ENCODE measurements around the gene NR4A3. TPM values are rescaled to one million over a fixed set of nuclear protein-coding genes. Genes with fewer than 3 reads are reported as not detected.

NR4A3 gene
- total and polyA plus RNA-seq, 9 of the 15 experiments (the other 6 are each of a cell fraction or from before 2014, with no cell fraction given) = 0.04 to 0.07 TPM; not detected in 7

DNA sequence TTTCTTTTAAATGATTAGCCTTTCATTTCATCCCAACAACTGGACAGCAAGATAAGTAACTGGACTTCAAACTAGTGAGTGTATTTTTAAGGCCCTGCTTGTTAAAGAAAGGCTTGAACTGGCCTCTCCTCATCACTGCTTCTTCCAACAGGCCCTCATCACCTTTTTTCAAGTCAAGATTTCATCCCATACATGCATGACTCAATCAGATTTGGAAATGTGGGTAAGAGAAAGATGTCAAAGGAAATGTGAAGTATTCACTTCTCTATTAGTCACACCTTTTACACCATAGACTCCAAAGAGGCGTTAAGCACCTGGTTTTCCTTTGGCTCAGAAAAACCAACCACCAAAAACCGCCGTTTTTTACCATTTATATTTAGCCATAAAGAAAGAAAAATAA, 4.9 kb downstream of the NR4A3 start (continued):
- TF ChIP-seq, protein P1, sequence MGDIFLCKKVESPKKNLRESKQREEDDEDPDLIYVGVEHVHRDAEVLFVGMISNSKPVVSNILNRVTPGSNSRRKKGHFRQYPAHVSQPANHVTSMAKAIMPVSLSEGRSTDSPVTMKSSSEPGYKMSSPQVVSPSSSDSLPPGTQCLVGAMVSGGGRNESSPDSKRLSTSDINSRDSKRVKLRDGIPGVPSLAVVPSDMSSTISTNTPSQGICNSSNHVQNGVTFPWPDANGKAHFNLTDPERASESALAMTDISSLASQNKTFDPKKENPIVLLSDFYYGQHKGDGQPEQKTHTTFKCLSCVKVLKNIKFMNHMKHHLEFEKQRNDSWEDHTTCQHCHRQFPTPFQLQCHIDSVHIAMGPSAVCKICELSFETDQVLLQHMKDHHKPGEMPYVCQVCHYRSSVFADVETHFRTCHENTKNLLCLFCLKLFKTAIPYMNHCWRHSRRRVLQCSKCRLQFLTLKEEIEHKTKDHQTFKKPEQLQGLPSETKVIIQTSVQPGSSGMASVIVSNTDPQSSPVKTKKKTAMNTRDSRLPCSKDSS (IDR thresholded peaks at IDR 0.05; ENCODE audit: low read depth, partially characterized antibody) = no peak

DNA sequence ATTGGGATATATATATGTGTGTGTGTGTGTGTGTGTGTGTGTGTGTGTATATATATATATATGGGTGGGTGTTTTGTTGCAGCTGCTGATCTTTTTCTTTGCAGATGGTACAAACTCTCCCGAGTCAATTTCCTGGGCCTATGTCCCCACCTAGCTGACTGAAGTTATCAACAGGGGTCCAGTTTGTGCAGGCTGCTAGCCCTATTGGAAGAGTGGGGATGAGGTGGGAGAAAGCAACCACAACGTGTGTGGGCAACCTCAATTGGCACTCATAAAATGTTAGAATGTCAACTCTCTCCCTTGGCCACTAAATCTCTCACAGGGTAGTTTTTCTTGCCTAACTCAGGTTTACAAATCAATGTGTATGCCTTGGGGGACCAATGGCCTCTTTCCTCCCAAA, 5.6 kb downstream of the NR4A3 start:
- H2AFZ ChIP-seq (ENCODE audit: low read depth, low read length) = no peak overlapping the region
- ATAC-seq (no peak), FAIRE-seq (no peak), DNase-seq (ENCODE audit: extremely low read depth in 1 of 4, low spot score in 3 of 4) (no peak)
- 0 out of 2 replicates have a peak, but pooled peaks cover 3% of the 10 kb centered on the region for H4K20me1 ChIP-seq (replicated peaks; ENCODE audit: control insufficient read depth, insufficient read depth, low read length)
- no peak overlapping the region for H3K27ac ChIP-seq (ENCODE audit: extremely low read depth, low read depth, low read length)
- H3K79me2 ChIP-seq (ENCODE audit: control insufficient read depth, insufficient read depth, low read length) = no peaks in the 10 kb centered on the region
- H3K9me1 ChIP-seq (ENCODE audit: control insufficient read depth, insufficient read depth, low read length) = no peaks in the 10 kb centered on the region
- BruUV-seq (replicated peaks) = no TSS peak
- WGBS (ENCODE audit: insufficient coverage, low coverage, missing lambda C conversion rate) = 0% methylated on average over 2 of the region's 2 CpGs
- ChIA-PET CTCF (ENCODE audit: low intra/inter-chr PET ratio) (no interaction called here), POLR2A (interaction anchor here (0.6 to 2.2 kb wide), 2 partner anchors 10 to 98 kb away, joined by 4 to 5 read pairs; no protein-coding TSS in a partner anchor)
- peaks cover 43 to 65% of the 10 kb centered on the region in 2 experiments for H3K27me3 ChIP-seq (ENCODE audit: control insufficient read depth in 2 of 2, insufficient read depth in 2 of 2, low read length in 2 of 2)
- H3K9ac ChIP-seq (ENCODE audit: insufficient read depth in 1 of 2, low read depth in 2 of 2, low read length in 2 of 2) = no peak overlapping the region
- intact Hi-C loops (cut with micrococcal nuclease) (loop anchor here (10.0 kb wide), 4 partner anchors 148 to 562 kb away; partner anchors contain the start of genes ERP44 and INVS), in situ Hi-C loops (cut with MboI) (no loop called here)
- H3K4me2 ChIP-seq (ENCODE audit: insufficient read depth, low read length) = no peak overlapping the region
- H3K36me3 ChIP-seq (ENCODE audit: control insufficient read depth, insufficient read depth, low read length) = no peaks in the 10 kb centered on the region
- no peaks in the 10 kb centered on the region for H3K9me3 ChIP-seq (replicated peaks; ENCODE audit: control insufficient read depth, insufficient read depth, low read depth, low read length)
- peaks cover 4 to 33% of the 10 kb centered on the region in 2 experiments; a peak in 3 of 5 replicates for H3K4me1 ChIP-seq (replicated peaks in 1 of 2; ENCODE audit: control insufficient read depth in 2 of 2, insufficient read depth in 2 of 2, low read length in 2 of 2)
- no peak overlapping the region for H3K4me3 ChIP-seq
- no peak for TF ChIP-seq NCOA2 (IDR thresholded peaks at IDR 0.05; ENCODE audit: partially characterized antibody in 2 of 2)
- TF ChIP-seq, protein P2, sequence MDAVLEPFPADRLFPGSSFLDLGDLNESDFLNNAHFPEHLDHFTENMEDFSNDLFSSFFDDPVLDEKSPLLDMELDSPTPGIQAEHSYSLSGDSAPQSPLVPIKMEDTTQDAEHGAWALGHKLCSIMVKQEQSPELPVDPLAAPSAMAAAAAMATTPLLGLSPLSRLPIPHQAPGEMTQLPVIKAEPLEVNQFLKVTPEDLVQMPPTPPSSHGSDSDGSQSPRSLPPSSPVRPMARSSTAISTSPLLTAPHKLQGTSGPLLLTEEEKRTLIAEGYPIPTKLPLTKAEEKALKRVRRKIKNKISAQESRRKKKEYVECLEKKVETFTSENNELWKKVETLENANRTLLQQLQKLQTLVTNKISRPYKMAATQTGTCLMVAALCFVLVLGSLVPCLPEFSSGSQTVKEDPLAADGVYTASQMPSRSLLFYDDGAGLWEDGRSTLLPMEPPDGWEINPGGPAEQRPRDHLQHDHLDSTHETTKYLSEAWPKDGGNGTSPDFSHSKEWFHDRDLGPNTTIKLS (IDR thresholded peaks at IDR 0.05; ENCODE audit: borderline replicate concordance, low read depth) = no peak
- TF ChIP-seq ZNF239 (CRISPR knock-in tag; IDR thresholded peaks at IDR 0.05) = no peak
- TF ChIP-seq, protein P3, sequence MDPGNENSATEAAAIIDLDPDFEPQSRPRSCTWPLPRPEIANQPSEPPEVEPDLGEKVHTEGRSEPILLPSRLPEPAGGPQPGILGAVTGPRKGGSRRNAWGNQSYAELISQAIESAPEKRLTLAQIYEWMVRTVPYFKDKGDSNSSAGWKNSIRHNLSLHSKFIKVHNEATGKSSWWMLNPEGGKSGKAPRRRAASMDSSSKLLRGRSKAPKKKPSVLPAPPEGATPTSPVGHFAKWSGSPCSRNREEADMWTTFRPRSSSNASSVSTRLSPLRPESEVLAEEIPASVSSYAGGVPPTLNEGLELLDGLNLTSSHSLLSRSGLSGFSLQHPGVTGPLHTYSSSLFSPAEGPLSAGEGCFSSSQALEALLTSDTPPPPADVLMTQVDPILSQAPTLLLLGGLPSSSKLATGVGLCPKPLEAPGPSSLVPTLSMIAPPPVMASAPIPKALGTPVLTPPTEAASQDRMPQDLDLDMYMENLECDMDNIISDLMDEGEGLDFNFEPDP (CRISPR knock-in tag; IDR thresholded peaks at IDR 0.05) = no peak
- no peak for TF ChIP-seq NR2C1 (IDR thresholded peaks at IDR 0.05)
- TF ChIP-seq NR2C1 (tag; IDR thresholded peaks at IDR 0.05) = no peak
- no peak for TF ChIP-seq MYNN (IDR thresholded peaks at IDR 0.05)
- no peak for TF ChIP-seq MYNN (CRISPR knock-in tag; IDR thresholded peaks at IDR 0.05)
- TF ChIP-seq ZNF699 (CRISPR knock-in tag; IDR thresholded peaks at IDR 0.05; ENCODE audit: insufficient replicate concordance) = no peak
- no peak for TF ChIP-seq TEAD4 (IDR thresholded peaks at IDR 0.05; ENCODE audit: low read length)
- TF ChIP-seq TEAD4 (CRISPR knock-in tag; IDR thresholded peaks at IDR 0.05; ENCODE audit: borderline replicate concordance) = no peak
- TF ChIP-seq DNMT1 (IDR thresholded peaks at IDR 0.05) = no peak
- TF ChIP-seq GTF2A2 (tag; IDR thresholded peaks at IDR 0.05) = no peak
- TF ChIP-seq, protein P4, sequence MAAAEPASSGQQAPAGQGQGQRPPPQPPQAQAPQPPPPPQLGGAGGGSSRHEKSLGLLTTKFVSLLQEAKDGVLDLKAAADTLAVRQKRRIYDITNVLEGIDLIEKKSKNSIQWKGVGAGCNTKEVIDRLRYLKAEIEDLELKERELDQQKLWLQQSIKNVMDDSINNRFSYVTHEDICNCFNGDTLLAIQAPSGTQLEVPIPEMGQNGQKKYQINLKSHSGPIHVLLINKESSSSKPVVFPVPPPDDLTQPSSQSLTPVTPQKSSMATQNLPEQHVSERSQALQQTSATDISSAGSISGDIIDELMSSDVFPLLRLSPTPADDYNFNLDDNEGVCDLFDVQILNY (CRISPR knock-in tag; IDR thresholded peaks at IDR 0.05) = no peak
- TF ChIP-seq CBFB (CRISPR knock-in tag; IDR thresholded peaks at IDR 0.05) = no peak
